Activated CD4-positive, alpha-beta T cell treated with anti-CD3 and anti-CD28 coated beads, Interleukin-2, amount 10 ng/mL, durations not matched to agents 24 days and 14 days (primary cell): ENCODE data around the gene DYNLT2B. TPM values are rescaled to one million over a fixed set of nuclear protein-coding genes. Genes with fewer than 3 reads are reported as not detected.
"Not testable (repeated sequence)": the region's sequence is repeated elsewhere in the genome, so short reads cannot be mapped to it uniquely, and the experiment has no call there.

Experiments used
- DNase-seq: peaks from one replicate; pipeline ENCODE4 v3.0.0; 2022
- H3K27ac Mint-ChIP-seq: one replicate; pipeline ENCODE4 v1.8.0; 2022; ENCODE audit warnings: mild to moderate bottlenecking, mixed read lengths
- H3K27me3 Mint-ChIP-seq: one replicate; pipeline ENCODE4 v1.8.0; 2022; ENCODE audit warnings: mixed read lengths
- H3K36me3 Mint-ChIP-seq: one replicate; pipeline ENCODE4 v1.8.0; 2022; ENCODE audit warnings: low read depth, mild to moderate bottlenecking, mixed read lengths
- H3K4me1 Mint-ChIP-seq: one replicate; pipeline ENCODE4 v1.8.0; 2021; ENCODE audit warnings: mixed read lengths
- H3K4me3 Mint-ChIP-seq: one replicate; pipeline ENCODE4 v1.8.0; 2022; ENCODE audit warnings: mild to moderate bottlenecking, moderate library complexity, mixed read lengths
- H3K9me3 Mint-ChIP-seq: one replicate; pipeline ENCODE4 v1.8.0; 2021; ENCODE audit warnings: mixed read lengths
- intact Hi-C: fragments of 100-400 bp; cut with micrococcal nuclease; formaldehyde crosslinking; loops from one replicate; pipeline ENCODE4 v1.15.1; 2023
- total RNA-seq: library from RNA; stranded (reverse); gene quantifications from 2 replicates; pipeline ENCODE4 v1.2.3, GENCODE V29; 2022

Gene DYNLT2B
- total RNA-seq, 1 donor from 2014 or later: 11.8 TPM

- H3K36me3 Mint-ChIP-seq: peaks cover 41% of the 10 kb centered on the region
- H3K4me3 Mint-ChIP-seq: peak overlapping the region; percentile 74
- peaks cover 54% of the 10 kb centered on the region for H3K4me1 Mint-ChIP-seq
- peak overlapping the region; percentile 88 for H3K27ac Mint-ChIP-seq
- H3K9me3 Mint-ChIP-seq: no peaks in the 10 kb centered on the region
- peak; percentile 93 for DNase-seq
- intact Hi-C loops: loop anchor here (1.0 to 10.0 kb wide), 5 partner anchors 13 to 450 kb away; partner anchors contain the start of genes DYNLT2B, PCYT1A and RNF168
- H3K27me3 Mint-ChIP-seq: no peaks in the 10 kb centered on the region
Observed at GRCh38 chr3:196274585-196274984, 43.5 kb downstream of the DYNLT2B start.

- H3K9me3 Mint-ChIP-seq: no peaks in the 10 kb centered on the region
- peaks cover 52% of the 10 kb centered on the region for H3K4me1 Mint-ChIP-seq
- peak overlapping the region; percentile 74 for H3K4me3 Mint-ChIP-seq
- peak overlapping the region; percentile 88 for H3K27ac Mint-ChIP-seq
- H3K36me3 Mint-ChIP-seq: peaks cover 45% of the 10 kb centered on the region
- peak; percentile 74 for DNase-seq
- intact Hi-C loops: loop anchor here (1.0 to 10.0 kb wide), 5 partner anchors 14 to 451 kb away; partner anchors contain the start of genes DYNLT2B, PCYT1A and RNF168
- H3K27me3 Mint-ChIP-seq: no peaks in the 10 kb centered on the region
Observed at GRCh38 chr3:196273655-196274054, 44.4 kb downstream of the DYNLT2B start.

- intact Hi-C loops: loop anchor here (5.0 to 10.0 kb wide), 2 partner anchors 254 to 452 kb away; no protein-coding TSS in a partner anchor
- DNase-seq: no peak
Observed at GRCh38 chr3:196272826-196273225, 45.2 kb downstream of the DYNLT2B start.

DNA sequence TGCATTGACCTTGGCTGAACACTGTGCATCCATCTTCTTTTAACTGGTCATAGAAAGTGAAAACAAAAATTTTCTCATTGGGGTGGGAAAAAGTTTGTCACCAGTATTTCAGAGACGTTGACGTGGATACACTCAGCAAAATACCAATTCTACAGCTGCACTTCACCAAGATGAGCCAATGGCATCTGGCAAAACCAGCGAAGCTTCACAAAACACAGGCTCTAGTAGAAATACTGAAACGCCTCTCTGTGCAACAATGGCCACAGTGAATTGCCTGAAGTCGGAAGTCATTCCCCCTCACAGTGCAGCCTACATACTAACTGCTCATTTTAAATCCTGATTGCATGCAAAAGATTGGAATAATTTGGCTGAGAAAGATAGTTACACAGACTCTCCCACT lies 47.5 kb downstream of the DYNLT2B start:
- Mint-ChIP-seq H3K36me3 (peaks cover 47% of the 10 kb centered on the region), H3K4me3 (no peak overlapping the region), H3K4me1 (peaks cover 41% of the 10 kb centered on the region), H3K27me3 (no peaks in the 10 kb centered on the region), H3K9me3 (no peaks in the 10 kb centered on the region), H3K27ac (peak overlapping the region; percentile 63)
- no peak for DNase-seq
- intact Hi-C loops: loop anchor here (5.0 to 10.0 kb wide), 2 partner anchors 257 to 454 kb away; no protein-coding TSS in a partner anchor

More at GRCh38 chr3:196272826-196273225, 45.2 kb downstream of the DYNLT2B start:
- H3K36me3 Mint-ChIP-seq: peaks cover 45% of the 10 kb centered on the region
- H3K27ac Mint-ChIP-seq: no peak overlapping the region
- no peaks in the 10 kb centered on the region for H3K27me3 Mint-ChIP-seq
- peaks cover 46% of the 10 kb centered on the region for H3K4me1 Mint-ChIP-seq
- H3K4me3 Mint-ChIP-seq: no peak overlapping the region
- no peaks in the 10 kb centered on the region for H3K9me3 Mint-ChIP-seq

DNA sequence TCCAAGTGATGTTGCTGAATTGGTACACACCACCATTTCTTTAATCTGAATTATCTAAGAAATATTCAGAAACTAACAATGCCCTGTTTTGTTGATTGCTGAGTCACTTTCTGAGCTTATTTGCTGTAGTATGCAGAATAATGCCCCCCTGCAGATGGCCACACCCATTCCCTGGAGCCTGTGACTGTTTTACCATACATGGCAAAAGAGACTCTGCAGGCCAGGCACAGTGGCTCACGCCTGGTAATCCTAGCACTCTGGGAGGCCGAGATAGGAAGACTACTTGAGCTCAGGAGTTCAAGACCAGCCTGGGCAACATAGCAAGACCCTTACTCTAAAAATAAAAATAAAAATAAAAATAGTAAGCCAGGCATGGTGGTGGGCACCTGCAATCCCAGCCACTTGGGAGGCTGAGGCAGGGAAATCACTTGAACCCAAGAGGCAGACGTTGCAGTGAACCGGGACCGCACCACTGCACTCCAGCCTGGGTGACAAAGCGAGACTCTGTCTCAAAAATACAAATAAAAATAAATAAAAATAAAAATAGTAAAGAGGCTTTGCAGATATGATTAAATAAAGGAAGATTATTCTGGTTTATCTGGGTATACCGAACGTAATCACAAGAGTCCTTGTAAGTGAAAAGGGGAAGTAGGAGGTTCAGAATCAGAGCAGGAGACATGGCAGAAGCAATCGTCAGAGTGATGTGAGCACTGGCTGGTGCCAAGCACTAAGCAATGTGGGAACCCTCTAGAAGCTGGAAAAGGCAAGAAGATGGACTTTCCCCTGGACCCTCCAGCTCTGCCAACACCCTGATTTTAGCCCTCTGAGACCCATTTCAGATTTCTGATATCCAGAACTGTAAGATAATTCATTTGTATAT lies 49.5 kb downstream of the DYNLT2B start:
- Mint-ChIP-seq H3K27me3 (no peaks in the 10 kb centered on the region), H3K4me1 (peaks cover 32% of the 10 kb centered on the region), H3K4me3 (no peak overlapping the region), H3K27ac (peak overlapping the region; percentile 48), H3K9me3 (no peaks in the 10 kb centered on the region), H3K36me3 (peaks cover 50% of the 10 kb centered on the region)
- DNase-seq: no peak
- intact Hi-C loops: no loop called here

- intact Hi-C loops: no loop called here
Observed at GRCh38 chr3:196263819-196264218, 54.2 kb downstream of the DYNLT2B start.

DNA sequence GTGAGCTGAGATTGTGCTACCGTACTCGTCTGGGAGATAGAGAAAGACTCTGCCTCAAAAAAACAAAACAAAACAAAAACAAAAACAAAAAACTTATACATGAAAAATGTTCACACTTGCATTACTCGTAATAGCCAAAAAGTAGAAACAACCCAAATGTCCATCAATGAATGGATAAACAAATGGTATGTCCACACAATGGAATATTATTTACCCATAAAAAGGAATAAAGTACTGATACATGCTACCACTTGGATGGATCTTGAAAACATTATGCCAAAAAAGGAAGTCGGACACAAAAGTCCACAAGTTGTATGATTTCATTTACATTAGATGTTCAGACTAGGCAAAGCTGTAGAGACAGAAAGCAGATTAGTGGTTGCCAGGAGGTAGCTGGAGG lies 57.3 kb downstream of the DYNLT2B start:
- Mint-ChIP-seq H3K4me1 (peaks cover 8% of the 10 kb centered on the region), H3K36me3 (peaks cover 39% of the 10 kb centered on the region), H3K27ac (no peak overlapping the region), H3K4me3 (no peak overlapping the region), H3K27me3 (no peaks in the 10 kb centered on the region), H3K9me3 (peaks cover 3% of the 10 kb centered on the region)
- intact Hi-C loops: no loop called here
- DNase-seq: no peak

More at GRCh38 chr3:196263819-196264218, 54.2 kb downstream of the DYNLT2B start:
- H3K4me1 Mint-ChIP-seq: peaks cover 12% of the 10 kb centered on the region
- H3K4me3 Mint-ChIP-seq: no peak overlapping the region
- no peak for DNase-seq
- H3K36me3 Mint-ChIP-seq: peaks cover 41% of the 10 kb centered on the region
- peaks cover 3% of the 10 kb centered on the region for H3K9me3 Mint-ChIP-seq
- no peak overlapping the region for H3K27ac Mint-ChIP-seq
- H3K27me3 Mint-ChIP-seq: no peaks in the 10 kb centered on the region

DNA sequence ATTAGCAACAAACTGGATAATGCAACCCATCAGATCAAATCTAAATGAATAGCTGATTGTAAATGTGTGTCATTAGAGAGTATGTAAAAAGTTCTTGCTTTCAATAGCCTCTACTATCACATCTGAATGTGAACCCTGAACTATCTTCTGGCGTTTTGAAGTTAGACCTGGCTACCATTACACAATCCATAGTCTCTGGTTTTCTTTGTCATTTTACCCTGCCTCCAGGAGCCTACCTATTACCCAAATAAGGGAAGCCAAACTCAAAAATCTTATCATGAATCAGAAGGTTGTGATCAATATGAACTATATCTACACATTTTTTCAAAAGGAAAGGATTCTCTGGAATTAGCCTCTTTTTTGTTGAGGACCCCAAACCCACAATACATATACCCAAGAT lies 62.3 kb downstream of the DYNLT2B start:
- Mint-ChIP-seq H3K27ac (no peak overlapping the region), H3K27me3 (no peaks in the 10 kb centered on the region), H3K36me3 (peaks cover 28% of the 10 kb centered on the region), H3K4me1 (peaks cover 6% of the 10 kb centered on the region), H3K9me3 (peaks cover under 1% of the 10 kb centered on the region), H3K4me3 (no peak overlapping the region)
- no peak for DNase-seq
- intact Hi-C loops: no loop called here

DNA sequence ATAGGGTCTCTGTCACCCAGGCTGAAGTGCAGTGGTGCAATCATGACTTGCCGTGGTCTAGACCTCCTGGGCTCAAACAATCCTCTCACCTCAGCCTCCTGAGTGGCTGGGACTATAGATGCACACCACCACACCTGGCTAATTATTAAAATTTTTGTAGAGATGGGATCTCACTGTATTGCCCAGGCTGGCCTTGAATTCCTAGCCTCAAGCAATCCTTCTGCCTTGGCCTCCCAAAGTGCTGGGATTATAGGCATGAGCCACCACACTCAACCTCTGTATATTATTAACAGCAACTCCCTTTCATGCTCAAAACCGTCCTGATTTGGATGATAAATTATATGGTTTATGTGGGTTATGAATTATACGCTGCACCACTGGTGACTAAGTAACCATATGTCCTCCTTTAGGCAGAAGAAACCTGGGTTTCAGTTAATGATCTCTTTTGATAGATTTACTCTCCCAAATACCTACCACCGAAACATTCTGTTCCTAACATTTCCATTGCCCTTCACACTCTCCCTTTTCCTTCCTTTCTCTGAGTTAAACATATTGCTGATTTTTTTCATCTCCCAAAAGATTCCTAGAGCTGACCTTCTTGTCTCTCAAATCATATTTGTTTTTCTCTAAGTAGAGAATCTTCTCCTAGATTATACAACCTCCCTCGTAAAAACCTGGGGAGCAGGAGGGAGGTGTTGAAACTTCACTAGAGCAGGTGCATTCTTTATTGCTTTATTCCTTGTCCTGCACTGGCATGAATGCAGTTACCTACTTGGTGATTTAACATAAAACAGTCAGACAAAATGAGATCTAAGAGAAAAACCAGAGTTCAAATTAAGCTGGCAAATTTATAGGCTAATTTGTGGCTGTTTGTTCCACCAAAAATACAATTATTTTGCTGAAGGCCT lies 63.4 kb downstream of the DYNLT2B start:
- Mint-ChIP-seq H3K27me3 (no peaks in the 10 kb centered on the region), H3K36me3 (peaks cover 27% of the 10 kb centered on the region), H3K27ac (no peak overlapping the region), H3K4me1 (peaks cover 6% of the 10 kb centered on the region), H3K4me3 (no peak overlapping the region), H3K9me3 (no peaks in the 10 kb centered on the region)
- intact Hi-C loops: no loop called here
- no peak for DNase-seq

- H3K36me3 Mint-ChIP-seq: peaks cover 26% of the 10 kb centered on the region
- no peak overlapping the region for H3K4me3 Mint-ChIP-seq
- H3K4me1 Mint-ChIP-seq: peaks cover 4% of the 10 kb centered on the region
- no peak for DNase-seq
- no peak overlapping the region for H3K27ac Mint-ChIP-seq
- intact Hi-C loops: no loop called here
- no peaks in the 10 kb centered on the region for H3K9me3 Mint-ChIP-seq
- H3K27me3 Mint-ChIP-seq: no peaks in the 10 kb centered on the region
Observed at GRCh38 chr3:196251918-196252317, 66.1 kb downstream of the DYNLT2B start.

GRCh38 chr3:196246612-196247308 lies 71.3 kb downstream of the DYNLT2B start:
- H3K27me3 Mint-ChIP-seq: no peaks in the 10 kb centered on the region
- H3K4me1 Mint-ChIP-seq: no peaks in the 10 kb centered on the region
- H3K36me3 Mint-ChIP-seq: peaks cover 43% of the 10 kb centered on the region
- no peaks in the 10 kb centered on the region for H3K9me3 Mint-ChIP-seq
- no peak overlapping the region for H3K27ac Mint-ChIP-seq
- H3K4me3 Mint-ChIP-seq: no peak overlapping the region
- no peak for DNase-seq
- intact Hi-C loops: no loop called here

- H3K27me3 Mint-ChIP-seq, intact Hi-C loops, H3K27ac Mint-ChIP-seq, DNase-seq, H3K4me1 Mint-ChIP-seq, H3K9me3 Mint-ChIP-seq, H3K4me3 Mint-ChIP-seq: not testable (repeated sequence)
- peaks cover 42% of the 10 kb centered on the region for H3K36me3 Mint-ChIP-seq
Observed at GRCh38 chr3:196244166-196244565, 73.9 kb downstream of the DYNLT2B start.

DNA sequence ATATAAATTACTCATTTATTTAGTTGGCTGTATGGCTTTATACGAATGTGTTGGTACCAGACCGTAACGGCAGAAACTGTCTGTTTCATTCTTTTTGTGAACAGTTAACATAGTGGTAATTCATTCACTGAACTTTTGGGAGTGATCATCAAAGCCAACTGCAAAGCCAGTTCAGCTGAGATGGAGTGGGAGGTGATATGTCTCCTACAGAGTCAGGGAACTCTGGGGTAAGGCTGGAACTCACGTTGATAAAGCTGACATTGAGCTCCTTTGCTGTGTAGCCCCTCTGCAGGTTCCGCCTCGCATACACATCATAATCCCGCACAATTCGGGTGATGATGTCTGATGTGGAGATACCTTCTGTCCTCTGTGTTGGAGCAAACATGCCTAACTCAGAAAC lies 76.3 kb downstream of the DYNLT2B start:
- intact Hi-C loops: no loop called here
- peaks cover 1% of the 10 kb centered on the region for H3K4me1 Mint-ChIP-seq
- peaks cover 60% of the 10 kb centered on the region for H3K36me3 Mint-ChIP-seq
- no peak overlapping the region for H3K27ac Mint-ChIP-seq
- no peak for DNase-seq
- no peak overlapping the region for H3K4me3 Mint-ChIP-seq
- no peaks in the 10 kb centered on the region for H3K27me3 Mint-ChIP-seq
- H3K9me3 Mint-ChIP-seq: no peaks in the 10 kb centered on the region
